Panc1 (cell line): ENCODE data around the gene TLE1. TPM values are rescaled to one million over a fixed set of nuclear protein-coding genes. Genes with fewer than 3 reads are reported as not detected.

Source experiments
- ATAC-seq: fragments of 200-7000 bp; cut with Tn5 transposase; 2 replicates; pipeline ENCODE4 v1.9.1; 2020; ENCODE audit warnings: mild to moderate bottlenecking, moderate library complexity
- BruUV-seq: library from RNA; stranded (reverse); fragments of 400-500 nt; replicated peaks from 2 replicates; lab custom pipeline; 2021; lab: Mats Ljungman, UMichigan
- CTCF ChIA-PET: fragments of 300-600 bp; sonication (Branson Sonifier 250); formaldehyde crosslinking; loops from one replicate; lab custom pipeline; 2022; ENCODE audit warnings: antibody characterized with exemption; lab: Charles Lee
- POLR2A ChIA-PET: fragments of 300-600 bp; sonication (Branson Sonifier 250); formaldehyde crosslinking; loops from one replicate; lab custom pipeline; 2022; ENCODE audit warnings: antibody characterized with exemption; lab: Charles Lee
- DNase-seq: peaks from one replicate; pipeline ENCODE4 v3.0.0-alpha.2; 2010; ENCODE audit warnings: low read depth, low spot score
- H3K27ac ChIP-seq: 2 replicates; pipeline ENCODE4 v1.5.1; 2011; ENCODE audit warnings: mild to moderate bottlenecking, low read length, inconsistent platforms
- H3K27me3 ChIP-seq: fragments of 200-500 bp; sonication (Bioruptor generic); 2 replicates; pipeline ENCODE4 v1.6.0; 2014; ENCODE audit warnings: low read length, inconsistent platforms; ENCODE audit not compliant: control insufficient read depth, insufficient read depth
- H3K36me3 ChIP-seq: fragments of 200-500 bp; sonication (Bioruptor generic); 2 replicates; pipeline ENCODE4 v1.5.1; 2014; ENCODE audit warnings: inconsistent platforms, mild to moderate bottlenecking, low read length, moderate library complexity; ENCODE audit not compliant: control insufficient read depth, insufficient read depth
- H3K4me1 ChIP-seq: 2 replicates; pipeline ENCODE4 v1.5.1; 2011; ENCODE audit warnings: inconsistent platforms, mild to moderate bottlenecking, low read length, moderate library complexity; ENCODE audit not compliant: control insufficient read depth, insufficient read depth
- H3K4me3 ChIP-seq, 2 experiments: 2 replicates each; pipeline ENCODE4 v1.5.1; 2011 to 2012; ENCODE audit warnings: low read depth in 2 of 2, low read length in 2 of 2, mild to moderate bottlenecking in 2 of 2, inconsistent platforms in 1 of 2, moderate library complexity in 1 of 2
- H3K9me3 ChIP-seq: fragments of 200-500 bp; sonication (Bioruptor generic); 2 replicates; pipeline ENCODE4 v1.5.1; 2014; ENCODE audit warnings: low read depth, mild to moderate bottlenecking, inconsistent platforms, low read length, moderate library complexity; ENCODE audit not compliant: control insufficient read depth, insufficient read depth
- CTCF ChIP-seq: fragments of 450-650 bp; IDR thresholded peaks from 2 replicates; pipeline ENCODE4 v1.5.1; 2017; ENCODE audit warnings: mild to moderate bottlenecking
- POLR2AphosphoS5 ChIP-seq: IDR thresholded peaks from 2 replicates; pipeline ENCODE4 v1.6.1; 2012; ENCODE audit warnings: mild to moderate bottlenecking, low read depth, low read length, moderate library complexity
- REST ChIP-seq, 2 experiments: IDR thresholded peaks; 2 replicates each; pipeline ENCODE4 v1.6.1; 2011 to 2012; ENCODE audit warnings: low read depth in 2 of 2, control low read depth in 1 of 2, low read length in 1 of 2, mild to moderate bottlenecking in 1 of 2, moderate library complexity in 1 of 2; ENCODE audit not compliant: insufficient read depth in 1 of 2
- SIN3A ChIP-seq: IDR thresholded peaks from 2 replicates; pipeline ENCODE4 v1.6.1; 2012; ENCODE audit warnings: low read depth, mild to moderate bottlenecking, low read length, moderate library complexity, borderline replicate concordance; ENCODE audit not compliant: insufficient read depth
- TCF7L2 ChIP-seq: IDR thresholded peaks from 2 replicates; pipeline ENCODE4 v1.6.1; 2011; ENCODE audit warnings: mild to moderate bottlenecking, low read depth, low read length, inconsistent platforms
- in situ Hi-C: cut with HindIII; loops from 2 replicates; pipeline ENCODE4 v1.10.0; 2016; ENCODE audit warnings: low sequenced_read_pairs, low pct_unique_long_range_greater_than_20kb
- intact Hi-C: fragments of 100-400 bp; cut with micrococcal nuclease; formaldehyde crosslinking; loops from one replicate; pipeline ENCODE4 v1.10.0; 2022; ENCODE audit not compliant: unreplicated experiment
- total RNA-seq: library from RNA; stranded (reverse); gene quantifications from one replicate; pipeline ENCODE4 v1.2.1, GENCODE V29; 2021; ENCODE audit not compliant: unreplicated experiment

TLE1 gene
- total RNA-seq, 1 experiment from 2014 or later, result 12.9 TPM

GRCh38 chr9:81631218-81631745 lies 58.1 kb downstream of the TLE1 start:
- CTCF ChIA-PET, result no interaction called here
- ATAC-seq, result no peak

DNA sequence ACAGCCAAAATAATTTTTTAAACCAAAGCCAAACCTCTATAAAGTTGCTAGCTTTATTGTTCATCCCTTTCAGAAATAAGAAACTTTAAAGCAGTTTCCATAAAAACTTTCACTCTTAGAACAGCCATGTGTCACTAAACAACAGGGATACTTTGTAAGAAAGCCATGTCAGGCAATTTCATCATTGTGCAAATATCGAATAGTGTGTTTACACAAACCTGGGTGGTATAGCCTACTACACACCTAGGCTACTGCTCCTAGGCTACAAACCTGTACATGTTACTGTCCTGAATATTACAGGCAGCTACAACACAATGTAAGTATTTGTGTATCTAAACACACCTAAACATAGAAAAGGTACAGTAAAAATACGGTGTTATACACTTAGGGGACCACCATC lies 59.9 kb downstream of the TLE1 start:
- ATAC-seq, result no peak
- Histone ChIP-seq H3K4me1 (no peaks in the 10 kb centered on the region; the same call in 1 of the 2 replicates), H3K27me3 (no peaks in the 10 kb centered on the region), H3K9me3 (no peaks in the 10 kb centered on the region), H3K27ac (no peak overlapping the region), H3K36me3 (no peaks in the 10 kb centered on the region), H3K4me3 (no peak overlapping the region)
- ChIA-PET CTCF (no interaction called here), POLR2A (no interaction called here)
- BruUV-seq, result no TSS peak
- in situ Hi-C loops (no loop called here), intact Hi-C loops (no loop called here)
- TF ChIP-seq CTCF (no peak), REST (IDR thresholded peaks at IDR 0.05; ENCODE audit: insufficient read depth in 1 of 2, low read depth in 2 of 2, low read length in 1 of 2) (no peak), SIN3A (no peak), TCF7L2 (no peak), POLR2AphosphoS5 (no peak)
- DNase-seq, result no peak

More at GRCh38 chr9:81631218-81631745, 58.1 kb downstream of the TLE1 start:
- no peaks in the 10 kb centered on the region for H3K36me3 ChIP-seq
- H3K27ac ChIP-seq, result no peak overlapping the region
- H3K4me1 ChIP-seq, result no peaks in the 10 kb centered on the region; the same call in 1 of the 2 replicates
- in situ Hi-C loops (no loop called here), intact Hi-C loops (no loop called here)
- TF ChIP-seq TCF7L2 (no peak), SIN3A (no peak), REST (IDR thresholded peaks at IDR 0.05; ENCODE audit: insufficient read depth in 1 of 2, low read depth in 2 of 2, low read length in 1 of 2) (no peak), POLR2AphosphoS5 (no peak), CTCF (no peak)
- no TSS peak for BruUV-seq
- DNase-seq, result no peak
- no peaks in the 10 kb centered on the region for H3K9me3 ChIP-seq
- no peak overlapping the region for H3K4me3 ChIP-seq
- POLR2A ChIA-PET, result no interaction called here
- H3K27me3 ChIP-seq, result no peaks in the 10 kb centered on the region
